Lower leg skin (tissue), 3 donors: ENCODE data around the gene SSTR4.

ENCODE experiments used
- CTCF ChIP-seq, 3 donors: fragments of 450-650 bp; IDR thresholded peaks; one replicate each; pipeline ENCODE4 v1.5.1; 2016; ENCODE audit warnings: antibody characterized with exemption in 3 of 3, mild to moderate bottlenecking in 3 of 3, moderate library complexity in 2 of 3
- POLR2A ChIP-seq, 2 donors: fragments of 450-650 bp; IDR thresholded peaks; one replicate each; pipeline ENCODE4 v1.6.1; 2016 to 2017; ENCODE audit warnings: antibody characterized with exemption in 2 of 2, mild to moderate bottlenecking in 1 of 2, moderate library complexity in 1 of 2

DNA sequence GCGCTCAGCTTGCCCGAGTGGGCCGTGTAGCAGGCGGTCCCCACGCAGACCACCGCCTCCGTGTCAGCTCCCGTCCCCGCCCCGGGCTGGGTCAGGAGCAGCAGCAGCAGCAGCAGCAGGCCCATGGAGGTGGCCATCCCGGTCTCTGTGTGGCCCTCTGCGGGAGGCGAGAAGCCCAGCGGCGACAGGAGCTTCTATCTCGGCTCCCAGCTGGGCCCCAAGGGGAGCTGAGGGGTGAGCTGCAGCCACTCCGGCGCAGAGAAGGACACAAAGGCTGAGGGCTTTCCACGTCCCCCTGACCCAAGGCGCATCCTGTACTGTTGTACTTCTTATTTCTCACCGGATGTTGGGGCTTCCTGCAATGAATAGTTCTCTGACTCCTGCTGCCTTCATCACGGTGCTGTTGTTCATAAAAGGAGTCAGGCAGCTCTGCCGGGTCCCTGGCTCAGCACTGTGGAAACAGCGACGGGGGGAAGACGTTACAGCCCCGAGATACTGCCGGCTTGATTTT lies 51.0 kb downstream of the SSTR4 start, which contains the start of gene CD93:
- TF ChIP-seq CTCF (IDR thresholded peaks at IDR 0.05) (no peak), POLR2A (IDR thresholded peaks at IDR 0.05) (no peak)
